ENCODE results near the gene DHCR7.

DHCR7 gene, protein sequence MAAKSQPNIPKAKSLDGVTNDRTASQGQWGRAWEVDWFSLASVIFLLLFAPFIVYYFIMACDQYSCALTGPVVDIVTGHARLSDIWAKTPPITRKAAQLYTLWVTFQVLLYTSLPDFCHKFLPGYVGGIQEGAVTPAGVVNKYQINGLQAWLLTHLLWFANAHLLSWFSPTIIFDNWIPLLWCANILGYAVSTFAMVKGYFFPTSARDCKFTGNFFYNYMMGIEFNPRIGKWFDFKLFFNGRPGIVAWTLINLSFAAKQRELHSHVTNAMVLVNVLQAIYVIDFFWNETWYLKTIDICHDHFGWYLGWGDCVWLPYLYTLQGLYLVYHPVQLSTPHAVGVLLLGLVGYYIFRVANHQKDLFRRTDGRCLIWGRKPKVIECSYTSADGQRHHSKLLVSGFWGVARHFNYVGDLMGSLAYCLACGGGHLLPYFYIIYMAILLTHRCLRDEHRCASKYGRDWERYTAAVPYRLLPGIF

GRCh38 chr11:71448257-71449171 lies at the start of gene DHCR7:
TSS of gene DHCR7 (minus strand) at chr11:71448393. CDS start at chr11:71444952, 3,441 bp downstream.
- peak; percentile 96 for DNase-seq

DNA sequence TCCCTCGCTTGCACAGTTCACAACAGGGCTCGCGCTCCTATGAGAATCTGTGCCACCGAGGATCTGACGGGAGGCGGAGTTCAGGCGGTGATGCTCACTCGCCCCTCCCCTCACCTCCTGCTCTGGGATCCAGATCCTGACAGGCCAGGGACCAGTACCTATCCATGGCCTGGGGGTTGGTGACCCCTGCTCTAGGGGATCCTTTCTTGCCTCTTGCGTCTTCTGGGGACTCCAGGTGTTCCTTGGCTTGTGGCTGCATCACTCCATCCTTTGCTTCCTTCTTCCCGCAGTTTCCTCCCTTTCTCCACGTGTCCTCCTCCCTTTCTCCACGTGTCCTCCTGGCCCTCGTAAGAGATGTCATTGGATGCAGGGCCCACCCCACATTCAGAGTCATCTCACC lies 48.2 kb upstream of the DHCR7 start:
- no peak for DNase-seq

- no peak for DNase-seq
These were observed 47.4 kb upstream of the DHCR7 start for GRCh38 chr11:71495286-71496230.

DNA sequence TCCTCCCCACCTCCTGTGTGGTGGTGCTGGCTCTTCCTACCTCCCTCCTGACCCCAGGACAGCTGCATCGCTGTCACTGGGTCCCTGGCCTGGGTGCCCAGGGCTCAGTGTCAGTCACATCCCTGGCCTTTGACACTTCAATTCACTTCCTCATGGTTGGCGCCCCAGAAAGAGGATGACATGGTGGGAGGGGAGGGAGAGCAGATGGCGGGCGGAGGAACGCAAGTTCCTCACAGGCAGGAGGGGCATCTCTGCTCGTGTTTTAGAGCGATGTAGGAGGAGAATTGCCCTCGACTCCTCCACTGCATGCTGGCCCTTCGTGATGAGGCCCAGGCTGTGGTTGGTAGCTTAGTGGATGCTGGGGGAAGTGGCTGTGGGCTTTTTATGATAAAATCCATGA lies 43.7 kb upstream of the DHCR7 start:
- DNase-seq = no peak

- DNase-seq = no peak
These were observed 43.3 kb upstream of the DHCR7 start for GRCh38 chr11:71491531-71491930.

GRCh38 chr11:71490731-71491390 lies 42.7 kb upstream of the DHCR7 start:
- DNase-seq = no peak

DNA sequence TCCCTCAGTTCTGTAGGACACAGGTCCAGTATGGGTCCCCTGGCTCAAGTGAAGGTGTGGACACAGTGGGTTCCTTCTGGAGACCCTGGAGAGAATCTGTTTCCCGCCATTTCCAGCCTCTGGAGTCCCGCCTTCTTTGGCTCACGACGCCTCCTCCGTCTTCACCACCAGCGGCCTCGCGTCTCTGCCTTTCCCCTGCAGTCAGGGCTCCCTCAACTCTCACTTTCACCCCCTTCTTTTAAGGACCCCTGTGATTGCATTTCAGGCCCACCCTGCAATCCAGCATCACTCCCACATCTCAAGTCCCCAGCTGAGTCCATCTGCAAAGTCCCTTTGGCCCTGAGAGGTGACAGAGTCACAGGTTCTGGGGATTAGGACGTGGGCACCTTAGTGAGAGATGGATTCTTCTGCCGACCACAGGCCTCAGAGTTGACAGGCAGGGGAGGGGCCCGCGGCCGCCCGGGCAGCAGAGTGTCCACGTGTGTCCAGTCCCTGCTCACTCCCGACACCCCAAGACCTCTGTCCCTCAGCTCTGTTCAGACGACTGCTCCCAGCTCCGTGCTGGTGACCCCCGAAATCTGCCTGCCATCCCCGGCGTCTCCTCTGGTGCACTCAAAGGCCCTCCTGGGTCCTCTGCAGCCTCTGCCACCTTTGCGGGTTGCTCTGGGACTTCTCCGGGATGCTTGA lies 42.0 kb upstream of the DHCR7 start:
- no peak for DNase-seq

- DNase-seq = no peak
These were observed 41.3 kb upstream of the DHCR7 start for GRCh38 chr11:71489311-71490043.

GRCh38 chr11:71488681-71489270 lies 40.6 kb upstream of the DHCR7 start:
- DNase-seq = no peak

DNA sequence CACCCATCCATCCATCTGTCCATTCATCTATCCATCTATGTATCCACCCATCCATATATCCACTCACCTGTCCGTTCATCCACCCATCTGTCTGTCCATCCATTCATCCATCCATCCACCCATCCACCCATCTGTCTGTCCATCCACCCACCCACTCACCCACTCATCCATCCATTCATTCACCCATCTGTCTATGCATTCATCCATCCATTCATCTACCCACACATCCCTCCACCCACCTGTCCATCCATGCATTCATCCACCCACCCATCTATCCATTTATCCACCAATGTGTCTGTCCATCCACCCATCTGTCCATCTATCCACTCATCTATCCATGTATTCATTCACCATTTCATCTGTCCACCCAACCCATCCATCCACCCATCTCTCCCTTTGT lies 38.1 kb upstream of the DHCR7 start:
- no peak for DNase-seq

GRCh38 chr11:71485466-71485865 lies 37.3 kb upstream of the DHCR7 start:
- DNase-seq = no peak

- DNase-seq = no peak
These were observed 36.8 kb upstream of the DHCR7 start for GRCh38 chr11:71485063-71485399.

- no peak for DNase-seq
These were observed 36.3 kb upstream of the DHCR7 start for GRCh38 chr11:71484248-71485062.

DNA sequence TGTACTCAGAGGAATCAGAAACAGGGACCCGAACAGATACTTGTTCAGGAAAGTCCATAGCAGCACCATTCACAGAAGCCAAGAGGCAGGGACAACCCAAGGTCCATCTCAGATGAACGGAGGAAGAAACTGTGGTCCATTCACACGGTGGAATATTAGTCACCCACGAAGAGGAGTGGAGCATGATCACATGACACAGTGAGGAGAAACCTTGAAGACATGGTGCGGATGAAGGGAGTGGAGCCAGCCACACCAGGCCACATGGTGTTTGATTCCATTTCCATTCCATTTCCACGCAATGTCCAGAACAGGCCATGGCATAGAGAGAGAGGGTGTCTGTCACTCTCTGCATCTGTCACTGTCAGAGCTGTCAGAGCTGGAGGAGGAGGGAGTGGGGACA lies 35.5 kb upstream of the DHCR7 start:
- DNase-seq = no peak

- DNase-seq = no peak
These were observed 34.7 kb upstream of the DHCR7 start for GRCh38 chr11:71482746-71483364.

DNA sequence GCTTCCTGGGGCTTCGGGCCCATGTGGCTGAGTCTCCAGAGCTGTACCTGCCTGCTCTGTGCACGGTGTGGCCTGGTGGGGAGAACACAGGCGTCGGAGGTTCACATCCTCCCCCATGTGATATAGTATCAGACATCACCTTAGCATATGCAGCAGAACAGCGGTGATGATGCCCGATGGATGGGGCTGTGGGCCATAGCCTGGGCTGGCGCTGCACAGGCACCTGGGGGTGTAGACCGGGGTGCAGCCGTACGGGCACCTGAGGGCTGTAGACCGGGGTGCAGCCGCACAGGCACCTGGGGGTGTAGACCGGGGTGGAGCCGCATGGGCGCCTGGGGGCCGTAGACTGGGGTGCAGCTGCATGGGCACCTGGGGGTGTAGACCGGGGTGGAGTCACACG lies 34.0 kb upstream of the DHCR7 start:
- DNase-seq = no peak

GRCh38 chr11:71481101-71481960 lies 33.1 kb upstream of the DHCR7 start:
- no peak for DNase-seq

DNA sequence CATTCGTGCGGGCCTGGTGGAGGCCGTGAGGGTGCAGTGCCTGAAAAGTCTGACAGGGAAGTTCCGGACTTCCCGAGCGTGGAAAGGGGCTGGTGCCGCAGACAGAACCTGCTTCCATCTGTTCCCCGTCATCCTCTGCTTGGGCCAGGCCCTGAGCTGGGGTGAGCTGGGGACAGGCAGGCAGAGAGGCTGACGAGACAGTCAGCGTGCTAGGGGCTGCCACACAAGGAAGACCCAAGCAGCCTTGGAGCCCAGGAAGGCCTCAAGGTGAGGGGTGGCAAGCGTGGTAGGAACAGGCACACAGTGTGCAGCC lies 30.3 kb upstream of the DHCR7 start:
- no peak for DNase-seq
